CD4-positive, alpha-beta T cell treated with Interferon alpha-2 for 1 hour (primary cell): ENCODE data around the gene SMIM28.
A peak's percentile ranks its signal among the peaks of the same experiment; 100 is the strongest.

ENCODE experiments used
- DNase-seq, 2 donors: peaks; one replicate each; pipeline ENCODE4 v3.0.0-alpha.2; 2020 to 2022

Gene SMIM28

DNA sequence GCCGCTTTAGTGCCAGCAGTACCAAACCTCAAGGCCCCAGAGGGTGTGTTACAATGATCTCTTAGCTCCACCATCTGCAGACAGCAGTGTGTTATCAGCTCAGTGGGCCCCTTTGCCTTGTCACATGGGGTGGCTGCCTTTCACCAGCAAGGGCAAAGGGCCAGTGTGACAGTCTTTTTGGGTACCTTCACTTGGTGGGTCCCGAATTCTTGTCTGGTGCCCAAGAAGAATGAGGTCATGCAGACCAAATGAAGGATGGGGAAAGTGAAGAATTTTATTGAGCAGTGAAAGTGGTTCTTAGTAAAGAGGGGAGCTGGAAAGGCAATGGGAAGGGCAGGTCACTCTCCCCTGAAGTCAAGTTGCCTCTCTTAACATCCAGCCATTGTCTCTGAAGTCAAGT lies 2.9 kb upstream of the SMIM28 start:
- no peak for DNase-seq

DNA sequence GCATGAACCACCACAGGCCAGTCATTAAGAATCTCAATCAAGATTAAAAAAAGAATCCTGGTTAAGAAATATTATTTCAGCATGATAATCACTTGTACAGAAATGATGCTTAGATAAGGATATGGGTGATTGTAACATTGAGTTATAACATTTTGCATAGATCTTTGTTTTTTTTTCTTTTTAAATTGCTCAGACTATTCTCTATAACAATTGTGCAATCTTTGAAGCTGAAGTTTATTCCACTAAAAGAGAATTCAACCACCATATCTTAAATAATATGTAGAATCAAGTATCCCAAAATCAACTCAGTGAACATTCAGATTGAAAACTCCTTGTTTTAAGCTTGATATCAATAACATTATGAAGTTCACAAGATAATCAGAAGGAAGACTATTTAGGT lies 663 bp upstream of the SMIM28 start:
- no peak for DNase-seq

DNA sequence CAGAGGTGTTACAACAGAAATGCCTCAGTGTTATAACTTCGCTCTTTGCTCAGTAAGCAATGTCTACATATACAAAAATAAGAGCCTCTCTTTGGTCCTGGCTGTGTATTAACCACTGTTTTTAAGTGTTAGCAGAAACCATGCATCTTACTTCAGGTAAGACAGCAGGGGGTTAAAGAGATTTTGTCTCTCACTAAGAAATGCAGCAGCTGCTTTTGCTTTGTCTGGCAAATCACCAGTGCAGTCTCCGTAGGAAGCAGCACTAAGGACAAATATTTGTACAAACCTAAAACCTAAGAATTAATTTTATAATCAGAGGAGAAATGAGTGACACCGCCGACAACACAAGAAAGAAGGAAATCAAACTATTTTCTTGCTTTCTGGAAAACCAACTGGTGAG lies 758 bp downstream of the SMIM28 start:
- no peak for DNase-seq

DNA sequence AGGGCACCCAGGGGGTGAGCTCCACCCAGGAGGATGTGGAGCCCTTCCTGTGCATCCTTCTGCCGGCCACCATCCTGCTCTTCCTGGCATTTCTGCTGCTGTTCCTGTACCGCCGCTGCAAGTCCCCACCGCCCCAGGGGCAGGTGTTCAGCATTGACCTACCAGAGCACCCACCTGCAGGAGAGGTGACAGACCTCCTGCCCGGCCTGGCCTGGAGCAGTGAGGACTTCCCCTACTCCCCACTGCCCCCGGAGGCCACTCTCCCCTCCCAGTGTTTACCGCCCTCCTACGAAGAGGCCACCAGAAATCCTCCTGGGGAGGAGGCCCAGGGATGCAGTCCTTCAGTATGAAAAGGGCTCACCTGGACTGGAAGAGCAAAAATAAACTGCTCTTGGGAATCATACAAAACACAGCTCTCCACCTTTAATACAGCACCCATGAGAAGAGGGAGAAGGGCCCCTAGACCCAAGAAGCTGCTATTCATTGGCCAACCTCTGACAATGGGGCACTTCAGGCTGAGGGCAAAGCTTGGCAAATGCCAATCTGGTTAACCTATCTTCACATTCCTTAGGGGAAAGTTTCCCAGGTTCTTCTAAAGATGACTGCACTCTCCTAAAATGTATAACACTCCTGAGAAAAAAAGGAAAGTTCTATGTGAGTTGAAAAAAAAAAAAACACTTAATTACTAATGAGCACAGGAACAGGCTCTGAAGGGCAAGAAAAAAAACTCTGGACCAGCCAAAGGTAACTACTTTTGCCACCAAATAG lies 5.0 kb downstream of the SMIM28 start:
- DNase-seq = no peak

DNA sequence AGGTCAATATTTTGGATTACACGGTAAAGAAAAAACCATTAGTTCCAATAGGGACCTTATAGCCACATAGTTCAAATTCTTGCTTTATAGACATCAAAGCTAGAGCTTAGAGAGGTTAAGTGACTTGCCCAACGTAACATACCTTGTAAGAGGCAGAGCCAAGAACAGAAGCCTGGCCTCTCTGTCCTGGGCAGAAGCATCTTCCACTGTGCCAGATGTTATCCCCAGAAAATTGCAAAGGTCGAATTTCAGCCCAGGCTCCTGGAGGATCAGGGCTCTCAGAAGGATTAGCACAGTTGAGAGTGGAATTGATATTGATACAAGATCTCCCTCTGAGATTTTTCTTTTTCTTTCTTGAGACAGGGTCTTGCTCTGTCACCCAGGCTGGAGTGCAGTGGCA lies 6.1 kb downstream of the SMIM28 start:
- no peak for DNase-seq

DNA sequence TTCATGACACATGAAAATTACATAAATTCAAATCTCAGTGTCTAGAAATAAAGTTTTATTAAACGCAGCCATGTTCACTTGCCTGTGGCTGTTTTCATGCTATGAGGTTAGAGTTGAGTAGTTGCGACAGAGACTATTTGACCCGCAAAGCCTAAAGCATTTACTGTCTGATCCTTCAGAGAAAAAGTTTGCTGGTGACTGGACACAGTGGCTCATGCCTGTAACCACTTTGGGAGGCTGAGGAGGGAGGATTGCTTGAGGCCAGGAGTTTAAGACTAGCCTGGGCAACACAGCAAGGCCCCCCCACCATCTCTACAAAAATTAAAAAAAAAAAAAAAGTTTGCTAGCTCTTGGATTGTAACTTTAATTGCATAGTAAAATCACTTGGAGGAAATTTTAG lies 9.2 kb downstream of the SMIM28 start:
- no peak for DNase-seq

DNA sequence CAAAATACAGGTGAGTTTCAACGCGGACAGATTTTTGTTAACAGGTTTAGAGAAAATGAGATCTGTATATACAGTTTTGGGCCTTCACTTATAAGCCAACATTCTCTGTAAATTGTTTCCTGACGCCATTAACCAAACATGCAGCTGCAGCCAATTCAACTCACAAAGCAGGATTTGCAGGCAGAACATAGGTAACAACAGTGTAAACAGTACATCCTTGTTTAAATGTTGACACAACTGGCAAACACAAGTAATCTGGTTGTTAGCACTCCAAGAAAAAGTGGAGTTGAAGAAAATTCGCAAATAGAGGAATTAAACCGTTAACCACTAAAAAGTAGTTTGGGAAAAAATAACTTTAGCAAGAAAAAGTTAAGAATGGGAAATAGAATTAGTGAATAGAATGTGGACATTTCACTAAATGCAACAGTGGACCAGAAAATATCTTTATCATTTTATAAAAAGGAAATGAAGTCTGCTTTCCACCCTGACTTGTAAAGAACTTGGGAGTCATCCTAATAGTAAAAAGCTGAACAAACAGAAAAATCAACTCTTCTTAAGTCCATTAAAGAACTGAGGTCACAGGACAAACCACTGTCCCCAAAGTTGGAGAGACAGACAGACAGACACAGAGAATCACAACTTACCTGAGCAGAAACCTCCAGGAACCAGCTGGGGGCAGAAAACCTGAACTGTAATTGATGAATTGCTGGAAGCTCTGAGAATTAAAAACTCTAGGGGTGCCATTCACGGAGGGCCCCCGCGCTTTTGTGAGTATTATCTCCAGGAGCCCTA lies 10.1 kb downstream of the SMIM28 start:
- DNase-seq = no peak

DNA sequence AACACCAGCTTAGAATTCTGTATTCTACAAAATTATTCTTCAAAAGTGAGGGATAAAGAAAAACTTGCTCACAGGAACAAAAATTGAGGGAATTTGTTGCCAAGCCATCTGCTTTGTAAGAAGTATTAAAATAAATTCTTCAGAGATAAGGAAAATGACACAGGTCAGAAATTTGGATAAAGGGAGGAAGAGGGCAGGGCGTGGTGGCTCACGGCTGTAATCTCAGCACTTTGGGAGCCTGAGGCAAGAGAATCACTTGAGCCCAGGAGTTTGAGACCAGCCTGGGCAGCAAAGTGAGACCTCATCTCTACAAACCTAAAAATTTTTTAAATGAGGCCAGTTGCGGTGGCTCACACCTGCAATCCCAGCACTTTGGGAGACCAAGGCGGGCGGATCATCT lies 11.8 kb downstream of the SMIM28 start:
- no peak for DNase-seq

DNA sequence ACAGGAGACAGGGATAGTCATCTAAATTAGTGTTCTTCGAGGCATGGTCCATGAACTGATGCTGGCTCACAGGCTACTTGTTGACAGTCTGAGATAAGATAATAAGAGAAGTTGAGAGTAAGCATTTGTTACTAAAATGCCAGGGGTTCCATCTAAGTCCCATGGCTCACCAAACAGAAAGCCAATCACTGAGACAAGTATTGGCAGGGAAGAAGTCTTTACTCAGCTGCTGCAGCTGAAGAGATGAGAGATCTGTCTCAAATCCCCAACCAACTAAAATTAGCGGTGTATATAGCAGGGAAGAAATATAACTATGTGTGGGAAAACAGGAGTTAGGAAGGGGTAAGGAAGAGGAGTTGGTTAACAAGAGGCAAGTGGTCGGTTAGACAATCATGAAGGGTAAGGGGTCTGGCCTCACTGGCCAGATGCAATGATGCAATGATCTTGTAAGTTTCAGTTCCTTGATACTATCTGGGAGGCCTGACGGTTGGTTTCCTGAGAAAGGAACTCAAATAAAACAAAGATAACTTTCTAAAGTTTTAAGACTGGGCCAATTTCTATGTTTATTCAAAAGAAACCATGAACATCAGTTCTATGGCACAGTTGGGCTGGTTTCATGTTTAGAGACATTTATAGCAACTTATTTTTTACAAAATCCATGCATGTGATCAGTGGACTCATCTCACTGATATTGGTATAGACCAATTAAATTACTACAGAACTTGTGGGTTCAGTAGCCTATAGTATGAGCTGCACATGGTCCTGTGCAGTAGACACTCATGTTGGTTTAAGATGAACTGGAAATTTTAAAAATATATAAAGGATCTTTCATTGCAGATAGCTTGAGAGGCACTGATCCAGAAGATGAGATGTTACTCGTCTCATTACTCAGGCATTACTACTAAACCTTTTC lies 16.4 kb downstream of the SMIM28 start:
- DNase-seq = peak in 1 of 2 donors; percentile 15

DNA sequence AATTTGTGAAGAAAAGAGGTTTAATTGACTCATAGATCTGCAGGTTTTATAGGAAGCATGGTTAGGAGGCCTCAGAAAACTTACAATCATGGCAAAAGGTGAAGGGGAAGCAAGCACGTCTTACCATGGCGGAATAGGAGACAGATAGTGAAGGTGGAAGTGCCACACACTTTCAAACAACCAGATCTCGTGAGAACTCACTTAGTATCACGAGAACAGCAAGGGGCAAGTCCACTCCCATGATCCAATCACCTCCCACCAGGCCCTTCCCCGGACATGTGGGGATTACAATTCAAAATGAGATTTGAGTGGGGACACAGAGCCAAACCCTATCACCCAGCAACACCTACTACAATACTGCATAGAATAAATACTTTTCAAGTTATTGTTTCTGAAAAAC lies 19.0 kb downstream of the SMIM28 start:
- no peak for DNase-seq

DNA sequence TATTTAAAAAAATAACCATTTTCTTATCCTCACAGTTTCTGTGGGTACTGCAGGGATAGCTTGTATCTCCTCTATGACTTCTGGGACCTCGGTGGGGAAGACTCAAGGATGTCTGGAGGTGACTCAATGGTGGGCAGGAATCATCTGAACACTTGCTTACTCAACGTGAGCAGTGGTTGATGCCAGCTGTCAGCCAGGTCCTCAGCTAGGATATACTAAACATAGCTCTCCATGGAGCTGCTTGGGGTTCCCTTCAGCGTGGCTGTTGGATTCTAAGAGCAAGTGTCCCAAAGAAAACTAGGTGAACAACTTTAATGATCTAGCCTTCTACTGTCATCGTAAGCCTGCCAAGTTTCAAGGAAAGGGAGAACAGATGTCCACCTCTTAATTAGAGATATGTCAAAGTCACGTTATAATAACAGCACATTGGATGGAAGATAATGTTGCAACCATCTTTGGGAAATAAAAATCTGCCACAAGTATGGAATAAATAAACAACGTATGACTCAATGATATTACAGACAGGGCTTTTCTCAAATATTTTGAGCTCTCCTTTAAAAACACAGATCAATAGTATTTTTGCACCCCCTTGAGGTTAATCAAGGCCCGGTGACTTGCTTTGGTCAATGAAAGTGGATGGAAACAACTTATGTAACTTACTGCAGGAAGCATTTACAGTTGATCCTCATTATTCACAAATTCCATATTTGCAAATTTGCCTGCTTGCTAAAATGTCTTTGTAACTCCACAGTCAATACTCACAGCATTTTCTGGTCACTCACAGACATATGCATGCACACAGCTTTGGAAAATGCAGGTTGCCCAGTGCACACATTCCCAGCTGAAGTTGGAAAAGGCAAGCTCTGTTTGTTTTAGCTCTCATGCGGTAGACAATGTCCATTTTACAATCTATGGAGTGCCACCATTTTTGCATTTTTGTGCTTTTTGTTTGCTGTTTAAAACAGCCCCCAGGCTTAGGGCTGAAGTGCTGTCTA lies 19.7 kb downstream of the SMIM28 start:
- DNase-seq = no peak

DNA sequence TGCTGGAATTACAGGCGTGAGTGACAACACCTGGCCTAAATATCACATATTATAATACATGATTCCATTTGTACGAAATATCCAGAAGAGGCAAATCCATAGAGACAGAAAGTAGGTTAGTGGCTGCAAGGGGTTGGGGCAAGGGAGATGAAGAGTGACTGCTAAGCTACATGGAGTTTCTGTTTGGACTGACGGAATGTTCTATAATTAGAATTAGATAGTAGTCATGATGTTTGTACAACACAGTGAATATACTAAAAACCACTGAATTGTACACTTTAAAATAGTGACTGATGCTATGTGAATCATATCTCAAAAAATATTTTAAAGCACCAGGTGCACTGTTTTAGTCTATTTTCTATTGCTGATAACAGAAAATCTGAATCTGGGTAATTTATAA lies 22.6 kb downstream of the SMIM28 start:
- no peak for DNase-seq

DNA sequence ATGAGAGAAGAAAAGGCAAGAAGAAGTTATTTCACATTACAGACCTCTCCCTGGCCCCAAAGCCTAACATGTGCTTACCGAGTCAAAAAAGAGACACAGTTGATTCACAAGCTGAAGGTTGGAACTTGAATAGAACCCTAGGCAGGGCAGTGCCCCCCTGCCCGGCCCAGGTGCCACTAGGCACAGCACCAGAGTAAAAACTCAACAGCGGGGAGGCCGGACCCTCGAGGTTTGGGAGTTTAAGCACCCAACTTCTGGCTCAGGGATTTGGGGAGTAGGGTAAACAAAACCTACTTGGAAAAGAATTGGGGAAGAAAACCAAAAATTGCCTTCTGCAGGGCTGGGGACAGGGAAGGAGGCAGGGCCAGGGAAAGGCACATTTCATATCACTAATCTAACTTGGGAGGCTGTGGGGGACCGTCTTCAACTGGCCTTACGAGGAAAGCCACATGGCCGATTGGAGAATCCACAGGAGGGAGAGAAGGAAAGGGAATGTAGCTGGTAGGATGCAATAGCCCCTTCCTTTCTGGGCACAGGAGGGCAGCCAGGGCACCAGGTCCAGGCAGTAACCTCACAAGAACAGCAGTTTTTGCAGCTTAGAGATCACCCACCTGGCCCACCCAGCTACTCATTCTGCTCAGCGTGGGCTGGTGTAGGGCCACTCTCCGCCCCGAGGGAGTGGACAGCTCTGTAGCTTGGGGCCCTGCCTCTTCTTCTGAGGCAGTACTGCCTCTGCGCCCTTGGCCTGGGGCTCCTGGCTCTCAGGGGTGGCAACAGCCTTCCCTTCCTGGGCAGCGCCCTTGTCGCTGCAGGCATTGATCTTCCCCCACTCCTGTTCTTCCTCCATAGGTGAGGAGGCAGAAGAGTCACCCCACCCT lies 24.5 kb downstream of the SMIM28 start:
- no peak for DNase-seq

DNA sequence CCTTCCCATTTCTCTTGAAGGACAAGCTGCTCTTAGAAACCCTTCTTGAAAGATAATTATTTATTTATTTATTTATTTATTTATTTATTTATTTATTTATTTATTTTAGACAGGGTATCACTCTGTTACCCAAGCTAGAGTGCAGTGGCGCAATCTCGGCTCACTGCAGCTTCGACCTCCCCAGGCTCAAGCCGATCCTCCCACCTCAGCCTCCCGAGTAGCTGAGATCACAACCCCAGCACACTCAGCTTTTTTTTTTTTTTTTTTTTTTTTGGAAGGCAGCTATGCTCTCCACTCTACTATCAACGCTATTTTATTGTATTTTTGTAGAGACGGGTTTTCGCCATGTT lies 25.1 kb downstream of the SMIM28 start:
- no peak for DNase-seq

DNA sequence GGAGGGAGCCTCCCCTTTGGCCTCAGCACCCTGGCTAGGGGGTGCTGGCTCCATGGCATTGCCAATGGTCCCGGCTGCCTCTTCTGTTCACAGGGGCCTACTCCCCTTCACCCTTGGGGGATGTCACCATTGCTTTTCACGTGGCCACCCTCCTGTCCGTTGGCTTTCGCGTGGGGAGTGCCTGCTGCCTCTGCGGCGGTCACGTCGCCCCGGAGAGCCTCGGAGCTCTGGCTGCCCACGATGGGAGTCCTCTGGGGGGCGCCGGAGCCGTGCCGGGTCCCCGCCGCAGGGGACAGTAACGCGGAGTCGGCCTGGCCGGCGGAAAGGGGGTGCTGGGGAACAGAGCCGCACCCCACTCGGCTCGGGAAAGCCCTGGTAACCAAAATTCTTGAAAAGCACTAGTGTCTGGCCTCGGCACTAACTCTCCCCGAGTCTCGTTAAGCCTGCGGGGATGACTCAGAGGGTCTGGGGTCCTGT lies 25.7 kb downstream of the SMIM28 start:
- DNase-seq = peak; percentile 17 to 40

DNA sequence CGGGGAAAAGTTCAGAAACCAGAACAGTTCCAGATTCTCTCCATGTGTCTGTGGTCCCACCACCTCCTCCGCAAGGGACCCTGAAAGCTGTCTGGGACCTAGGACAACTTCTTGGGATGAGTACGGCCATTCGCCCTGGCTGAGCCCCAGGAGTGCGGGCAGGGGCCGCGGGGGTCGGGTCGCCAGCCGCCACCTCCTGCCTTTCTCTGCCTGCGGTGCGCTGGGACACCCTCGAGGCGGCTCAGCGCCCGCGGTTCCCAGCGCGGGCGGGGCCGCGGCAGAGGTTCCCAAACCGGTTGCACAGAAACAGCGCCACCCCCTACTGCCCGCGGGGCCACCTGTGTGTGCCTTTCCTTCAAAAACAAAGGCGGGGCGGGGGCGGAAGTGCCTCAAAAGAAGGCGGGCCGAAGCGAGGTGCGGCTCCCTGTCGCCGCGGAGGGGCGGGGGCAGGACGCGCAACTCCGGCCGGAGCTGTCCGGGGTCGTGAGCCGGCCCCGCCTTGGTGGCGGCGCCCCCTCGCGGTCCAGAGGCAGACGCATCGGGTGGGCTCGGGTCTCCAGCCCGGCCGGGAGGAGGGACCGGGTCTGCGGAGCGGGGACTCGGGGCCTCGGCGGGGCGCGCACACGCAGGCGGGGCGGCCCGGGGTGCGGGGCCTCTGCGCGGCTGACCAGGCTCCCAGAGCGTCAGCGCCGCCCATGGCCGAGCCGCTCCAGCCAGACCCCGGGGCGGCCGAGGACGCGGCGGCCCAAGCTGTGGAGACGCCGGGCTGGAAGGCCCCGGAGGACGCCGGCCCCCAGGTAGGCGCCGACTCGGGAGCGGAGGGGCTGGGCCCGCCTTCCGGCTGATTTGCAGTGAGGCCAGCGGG lies 26.3 kb downstream of the SMIM28 start, which contains the start of gene HEBP2:
Gene HEBP2, plus strand, starts transcription at position 423 of the 865 bp plus-strand sequence. Its CDS starts 273 bp downstream, at position 696.
- DNase-seq = peak; percentile 92 to 93

DNA sequence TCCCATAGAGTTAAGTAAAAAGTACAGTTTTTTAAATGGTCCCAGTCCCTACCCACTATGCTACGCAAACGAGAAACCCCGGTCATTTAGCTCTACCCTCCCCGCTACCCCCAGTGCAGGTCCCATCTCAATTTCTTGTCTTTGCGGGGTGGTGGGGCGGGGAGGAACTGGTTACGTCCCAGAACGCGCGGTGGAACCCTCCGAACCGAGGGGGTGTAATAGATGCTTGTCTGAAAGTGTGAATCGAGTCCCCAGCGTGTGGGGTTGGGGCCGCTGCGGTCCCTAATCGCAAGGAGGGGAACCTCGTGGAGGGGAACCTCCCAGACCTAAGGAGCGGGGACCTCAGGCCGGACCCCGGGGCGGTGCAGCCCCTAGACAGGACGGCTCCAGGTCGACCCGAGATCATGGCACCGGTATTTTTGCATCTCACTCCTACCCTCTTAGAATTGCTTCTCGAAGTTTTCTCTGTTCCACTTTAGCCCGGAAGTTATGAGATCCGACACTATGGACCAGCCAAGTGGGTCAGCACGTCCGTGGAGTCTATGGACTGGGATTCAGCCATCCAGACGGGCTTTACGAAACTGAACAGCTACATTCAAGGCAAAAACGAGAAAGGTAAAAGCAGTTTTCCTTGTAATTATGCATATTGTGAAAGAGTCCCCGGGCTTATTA lies 27.1 kb downstream of the SMIM28 start:
- DNase-seq = peak in 1 of 2 donors; percentile 38

DNA sequence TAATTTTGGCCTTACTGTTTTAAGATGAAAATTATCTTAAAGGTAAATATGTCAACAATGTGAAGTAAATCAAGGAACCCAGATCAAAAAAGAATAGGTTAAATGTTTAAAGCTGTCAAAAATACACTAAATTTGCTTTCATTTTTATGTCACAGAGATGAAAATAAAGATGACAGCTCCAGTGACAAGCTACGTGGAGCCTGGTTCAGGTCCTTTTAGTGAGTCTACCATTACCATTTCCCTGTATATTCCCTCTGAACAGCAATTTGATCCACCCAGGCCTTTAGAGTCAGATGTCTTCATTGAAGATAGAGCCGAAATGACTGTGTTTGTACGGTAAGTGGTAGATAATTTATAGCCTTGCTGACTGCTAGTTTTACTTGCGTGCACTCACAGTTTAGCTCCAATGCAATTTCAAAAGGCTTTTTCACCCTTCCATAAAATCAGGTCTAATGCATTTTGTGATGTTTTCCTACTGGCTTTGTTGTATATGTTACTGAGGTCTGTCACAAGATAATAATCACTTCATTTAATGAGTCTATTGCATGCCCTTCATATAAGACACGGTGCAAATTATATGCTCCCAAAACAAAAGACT lies 28.2 kb downstream of the SMIM28 start:
- DNase-seq = no peak

DNA sequence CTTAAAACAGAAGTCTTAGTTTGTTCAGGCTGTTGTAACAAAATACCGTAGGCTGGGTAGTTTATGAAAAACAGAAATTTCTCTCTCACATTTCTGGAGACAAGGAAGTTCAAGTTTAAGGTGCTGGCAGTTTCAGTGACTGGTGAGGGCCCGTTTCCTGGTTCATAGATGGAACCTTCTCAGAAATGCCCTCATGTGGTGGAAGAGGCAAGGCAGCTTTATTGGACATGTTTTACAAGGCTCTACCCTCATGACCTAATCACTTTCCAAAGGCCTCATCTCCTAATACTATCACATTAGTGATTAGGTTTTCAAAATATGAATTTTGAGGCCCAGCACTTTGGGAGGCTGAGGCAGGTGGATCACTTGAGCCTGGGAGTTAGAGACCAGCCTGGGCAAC lies 28.7 kb downstream of the SMIM28 start:
- peak in 1 of 2 donors; percentile 23 for DNase-seq
